ENCODE data around the gene EHMT1. TPM values are rescaled to one million over a fixed set of nuclear protein-coding genes. Genes with fewer than 3 reads are reported as not detected.

The EHMT1 gene
- total RNA-seq, 4 donors from 2014 or later, result 71.6 to 78.2 (median 74.2) TPM

GRCh38 chr9:137575364-137575715 lies 43.5 kb upstream of the EHMT1 start:
- H3K4me1 ChIP-seq, result peaks cover 39 to 51% (median 48%) of the 10 kb centered on the region in 4 donors
- no peak overlapping the region for H3K4me3 ChIP-seq
- peaks cover 24 to 62% (median 46%) of the 10 kb centered on the region in 4 donors for H3K36me3 ChIP-seq
- no peaks in the 10 kb centered on the region for H3K27me3 ChIP-seq
- H3K9me3 ChIP-seq, result no peaks in the 10 kb centered on the region
- intact Hi-C loops (cut with DNase I), result no loop called here
- no peak for TF ChIP-seq POLR2A (IDR thresholded peaks at IDR 0.05; ENCODE audit: low read depth)
- no peak for TF ChIP-seq EP300 (IDR thresholded peaks at IDR 0.05)
- no peak for TF ChIP-seq POLR2AphosphoS5 (IDR thresholded peaks at IDR 0.05)
- no peak for TF ChIP-seq CTCF (IDR thresholded peaks at IDR 0.05)
- no peak for DNase-seq (ENCODE audit: extremely low spot score)
- WGBS, result 64% methylated on average over 9 of the region's 9 CpGs
- H3K27ac ChIP-seq (replicated peaks in 1 of 4), result no peak overlapping the region

GRCh38 chr9:137575716-137576411 lies 42.9 kb upstream of the EHMT1 start:
- peaks cover 24 to 60% (median 44%) of the 10 kb centered on the region in 4 donors for H3K36me3 ChIP-seq
- intact Hi-C loops (cut with DNase I), result no loop called here
- H3K9me3 ChIP-seq, result no peaks in the 10 kb centered on the region
- TF ChIP-seq CTCF (IDR thresholded peaks at IDR 0.05) (no peak), POLR2A (IDR thresholded peaks at IDR 0.05; ENCODE audit: low read depth) (no peak), POLR2AphosphoS5 (IDR thresholded peaks at IDR 0.05) (no peak), EP300 (IDR thresholded peaks at IDR 0.05) (no peak)
- DNase-seq (ENCODE audit: extremely low spot score), result no peak
- H3K4me3 ChIP-seq, result no peak overlapping the region
- H3K27me3 ChIP-seq, result no peaks in the 10 kb centered on the region
- no peak overlapping the region for H3K27ac ChIP-seq (replicated peaks in 1 of 4)
- WGBS, result 75% methylated on average over 10 of the region's 12 CpGs
- peaks cover 39 to 56% (median 50%) of the 10 kb centered on the region in 4 donors for H3K4me1 ChIP-seq

GRCh38 chr9:137578518-137579258 lies 40.1 kb upstream of the EHMT1 start, which contains the start of gene DPH7:
DPH7 (minus strand) TSS chr9:137578925; CDS start chr9:137578777, 148 bp downstream.
- peaks cover 39 to 61% (median 51%) of the 10 kb centered on the region in 4 donors for H3K4me1 ChIP-seq
- intact Hi-C loops (cut with DNase I), result no loop called here

GRCh38 chr9:137579259-137579604 lies 39.6 kb upstream of the EHMT1 start:
- intact Hi-C loops (cut with DNase I), result no loop called here
- TF ChIP-seq POLR2A (IDR thresholded peaks at IDR 0.05; ENCODE audit: low read depth) (no peak), POLR2AphosphoS5 (IDR thresholded peaks at IDR 0.05) (no peak), CTCF (IDR thresholded peaks at IDR 0.05) (no peak), EP300 (IDR thresholded peaks at IDR 0.05) (no peak)
- no peak for DNase-seq (ENCODE audit: extremely low spot score)
- Histone ChIP-seq H3K4me3 (peak overlapping the region; percentile 84 to 98 (median 91)), H3K27ac (replicated peaks in 1 of 4) (peak overlapping the region; percentile 83 to 90 (median 86)), H3K36me3 (peaks cover 12 to 61% (median 50%) of the 10 kb centered on the region in 4 donors), H3K27me3 (no peaks in the 10 kb centered on the region), H3K9me3 (no peaks in the 10 kb centered on the region), H3K4me1 (peaks cover 39 to 61% (median 51%) of the 10 kb centered on the region in 4 donors)
- WGBS, result 37% methylated on average over 10 of the region's 19 CpGs

More at GRCh38 chr9:137578518-137579258, 40.1 kb upstream of the EHMT1 start, which contains the start of gene DPH7:
- no peaks in the 10 kb centered on the region for H3K27me3 ChIP-seq
- H3K27ac ChIP-seq (replicated peaks in 1 of 4), result peak within 1 kb of the TSS; percentile 83 to 90 (median 86)
- WGBS, result 2% methylated on average over 9 of the region's 82 CpGs
- TF ChIP-seq EP300 (IDR thresholded peaks at IDR 0.05) (no peak), POLR2A (IDR thresholded peaks at IDR 0.05; ENCODE audit: low read depth) (peak; percentile 33), POLR2AphosphoS5 (IDR thresholded peaks at IDR 0.05) (peak; percentile 81 to 86), CTCF (IDR thresholded peaks at IDR 0.05) (peak; percentile 94 to 97 (median 95))
- peaks cover 18 to 61% (median 51%) of the 10 kb centered on the region in 4 donors for H3K36me3 ChIP-seq
- H3K4me3 ChIP-seq, result peak within 1 kb of the TSS; percentile 84 to 98 (median 91)
- peak; percentile 97 for DNase-seq (ENCODE audit: extremely low spot score)
- no peaks in the 10 kb centered on the region for H3K9me3 ChIP-seq

Data from esophagus muscularis mucosa (tissue), 4 donors.